Measurements from ENCODE around the gene MKLN1. TPM values are rescaled to one million over a fixed set of nuclear protein-coding genes. Genes with fewer than 3 reads are reported as not detected.

Gene MKLN1
- total and polyA plus RNA-seq, 7 donors, result 14.7 to 70.8 (median 42.9) TPM

- intact Hi-C loops (cut with DNase I), result no loop called here
- Histone ChIP-seq H3K4me3 (no peak overlapping the region), H3K36me3 (ENCODE audit: insufficient read depth in 1 of 2, low read depth in 1 of 2) (peaks cover 0 to 9% of the 10 kb centered on the region in 2 donors), H3K4me1 (peaks cover 16% of the 10 kb centered on the region), H3K27me3 (ENCODE audit: insufficient read depth in 3 of 3, low read length in 2 of 3) (no peaks in the 10 kb centered on the region), H3K27ac (no peak overlapping the region), H3K9me3 (no peaks in the 10 kb centered on the region)
- ATAC-seq (no peak), DNase-seq (no peak)
- WGBS, 3 donors, result 98% methylated on average over 1 of the region's 1 CpG
- TF ChIP-seq CTCF (IDR thresholded peaks at IDR 0.05), result no peak
Observed at GRCh38 chr7:131390275-131390674, 62.6 kb downstream of the MKLN1 start.

GRCh38 chr7:131391145-131391544, 63.5 kb downstream of the MKLN1 start:
- Histone ChIP-seq H3K4me1 (peaks cover 13% of the 10 kb centered on the region), H3K27me3 (ENCODE audit: insufficient read depth in 3 of 3, low read length in 2 of 3) (no peaks in the 10 kb centered on the region), H3K36me3 (ENCODE audit: insufficient read depth in 1 of 2, low read depth in 1 of 2) (peaks cover 0 to 9% of the 10 kb centered on the region in 2 donors), H3K27ac (no peak overlapping the region), H3K4me3 (no peak overlapping the region), H3K9me3 (no peaks in the 10 kb centered on the region)
- 86 to 94% (median 89%) methylated on average over 2 of the region's 2 CpGs for WGBS, 3 donors
- no peak for DNase-seq
- TF ChIP-seq CTCF (IDR thresholded peaks at IDR 0.05), result no peak
- intact Hi-C loops (cut with DNase I), result no loop called here
- no peak for ATAC-seq

- TF ChIP-seq CTCF (IDR thresholded peaks at IDR 0.05), result no peak
- intact Hi-C loops (cut with DNase I), result loop anchor here in 1 of 2 donors (5.0 kb wide), 1 partner anchor 63 kb away; no protein-coding TSS in a partner anchor
- H3K27me3 ChIP-seq (ENCODE audit: insufficient read depth in 3 of 3, low read length in 2 of 3), result no peaks in the 10 kb centered on the region
- 54 to 77% (median 75%) methylated on average over 1 of the region's 1 CpG for WGBS, 3 donors
- peaks cover 7% of the 10 kb centered on the region for H3K9me3 ChIP-seq
- no peak overlapping the region for H3K4me3 ChIP-seq
- H3K27ac ChIP-seq, result peak overlapping the region; percentile 27
- H3K4me1 ChIP-seq, result peaks cover 5% of the 10 kb centered on the region
- DNase-seq (no peak), ATAC-seq (peak in 1 of 4 donors; percentile 45)
- peaks cover 2 to 41% of the 10 kb centered on the region in 2 donors for H3K36me3 ChIP-seq (ENCODE audit: insufficient read depth in 1 of 2, low read depth in 1 of 2)
Observed at GRCh38 chr7:131400681-131401176, 73.1 kb downstream of the MKLN1 start.

- intact Hi-C loops (cut with DNase I), result loop anchor here in 1 of 2 donors (5.0 kb wide), 1 partner anchor 64 kb away; no protein-coding TSS in a partner anchor
Observed at GRCh38 chr7:131401194-131401593, 73.5 kb downstream of the MKLN1 start.

More at GRCh38 chr7:131401194-131401593, 73.5 kb downstream of the MKLN1 start:
- Histone ChIP-seq H3K4me3 (no peak overlapping the region), H3K36me3 (ENCODE audit: insufficient read depth in 1 of 2, low read depth in 1 of 2) (peaks cover 2 to 41% of the 10 kb centered on the region in 2 donors), H3K9me3 (peaks cover 7% of the 10 kb centered on the region), H3K4me1 (peaks cover 5% of the 10 kb centered on the region), H3K27me3 (ENCODE audit: insufficient read depth in 3 of 3, low read length in 2 of 3) (no peaks in the 10 kb centered on the region), H3K27ac (peak overlapping the region; percentile 27)
- TF ChIP-seq CTCF (IDR thresholded peaks at IDR 0.05), result no peak
- DNase-seq (no peak), ATAC-seq (no peak)
